Endothelial cell of umbilical vein (primary cell): ENCODE data around the gene KCNIP3. TPM values are rescaled to one million over a fixed set of nuclear protein-coding genes. Genes with fewer than 3 reads are reported as not detected.

Experiments
- BruUV-seq: library from RNA; stranded (reverse); fragments of 400-500 nt; replicated peaks from 2 replicates; lab custom pipeline; 2021; lab: Mats Ljungman, UMichigan
- CTCF ChIA-PET: fragments of 300-600, 350-600 bp; sonication (Branson Sonifier 250); formaldehyde crosslinking; loops from one replicate; lab custom pipeline; 2021; ENCODE audit warnings: antibody characterized with exemption, inconsistent platforms; lab: Charles Lee
- POLR2A ChIA-PET: fragments of 300-600, 350-600 bp; sonication (Branson Sonifier 250); formaldehyde crosslinking; loops from one replicate; lab custom pipeline; 2021; ENCODE audit warnings: antibody characterized with exemption, inconsistent platforms; lab: Charles Lee
- DNase-seq: peaks from one replicate; pipeline ENCODE4 v3.0.0-alpha.2; 2011; ENCODE audit warnings: low read depth, low spot score
- FAIRE-seq: peaks from 2 replicates; lab custom pipeline; 2011; peaks lifted over from hg19 to GRCh38; lab: Jason Lieb, UNC
- H2AFZ ChIP-seq: 2 replicates; pipeline ENCODE4 v1.6.0; 2012; ENCODE audit warnings: low read depth, low read length, control low read depth, inconsistent platforms
- H3K27ac ChIP-seq: 2 replicates; pipeline ENCODE4 v1.5.1; 2011; ENCODE audit warnings: low read depth, mild to moderate bottlenecking, control low read depth, low read length, moderate library complexity; ENCODE audit not compliant: insufficient read depth
- H3K27me3 ChIP-seq, 2 experiments: 2 replicates each; pipeline versions ENCODE4 v1.6.0 to v1.6.1; 2011; ENCODE audit warnings: low read length in 2 of 2, mixed read lengths in 1 of 2; ENCODE audit not compliant: control insufficient read depth in 2 of 2, insufficient read depth in 2 of 2
- H3K36me3 ChIP-seq, 2 experiments: 2 replicates in 1 of 2; 3 replicates in 1 of 2; pipeline ENCODE4 v1.5.1; 2011; ENCODE audit warnings: low read length in 2 of 2, mild to moderate bottlenecking in 1 of 2, moderate library complexity in 1 of 2; ENCODE audit not compliant: control insufficient read depth in 2 of 2, insufficient read depth in 2 of 2; ENCODE audit errors: extremely low read depth in 1 of 2
- H3K4me1 ChIP-seq: 3 replicates; pipeline ENCODE4 v1.5.1; 2011; ENCODE audit warnings: mild to moderate bottlenecking, low read length; ENCODE audit not compliant: control insufficient read depth, insufficient read depth; ENCODE audit errors: extremely low read depth
- H3K4me2 ChIP-seq: 2 replicates; pipeline ENCODE4 v1.6.1; 2011; ENCODE audit warnings: low read length, control low read depth, mixed read lengths; ENCODE audit not compliant: insufficient read depth
- H3K4me3 ChIP-seq, 3 experiments: fragments of 200-600 bp in 1 of 3; sonication (generic), shearing (Covaris generic) in 1 of 3; replicated peaks in 1 of 3; 2 replicates each; pipeline ENCODE4 v1.5.1; 2011 to 2016; ENCODE audit warnings: control low read depth in 3 of 3, low read length in 3 of 3, mild to moderate bottlenecking in 2 of 3, inconsistent platforms in 1 of 3, low read depth in 1 of 3, moderate library complexity in 1 of 3; ENCODE audit not compliant: insufficient read depth in 1 of 3
- H3K79me2 ChIP-seq: 2 replicates; pipeline ENCODE4 v1.6.0; 2012; ENCODE audit warnings: low read length, inconsistent platforms; ENCODE audit not compliant: control insufficient read depth, insufficient read depth
- H3K9ac ChIP-seq: replicated peaks from 2 replicates; pipeline ENCODE3; 2011; ENCODE audit warnings: low read length, control low read depth; ENCODE audit not compliant: insufficient read depth; ENCODE audit errors: extremely low read depth
- H3K9me1 ChIP-seq: replicated peaks from 3 replicates; pipeline ENCODE4 v1.6.0; 2011; ENCODE audit warnings: mild to moderate bottlenecking, low read length; ENCODE audit not compliant: control insufficient read depth, insufficient read depth; ENCODE audit errors: extremely low read depth
- H3K9me3 ChIP-seq: replicated peaks from 2 replicates; pipeline ENCODE4 v1.5.1; 2012; ENCODE audit warnings: low read length, inconsistent platforms; ENCODE audit not compliant: control insufficient read depth, insufficient read depth
- H4K20me1 ChIP-seq: replicated peaks from 2 replicates; pipeline ENCODE3; 2011; ENCODE audit warnings: mild to moderate bottlenecking, low read length; ENCODE audit not compliant: control insufficient read depth, insufficient read depth; ENCODE audit errors: extremely low read depth
- EZH2 ChIP-seq: IDR thresholded peaks from 2 replicates; pipeline ENCODE4 v1.6.1; 2012; ENCODE audit warnings: borderline replicate concordance, low read depth, mild to moderate bottlenecking, moderate library complexity, low read length, inconsistent platforms; ENCODE audit not compliant: severe bottlenecking
- FOS ChIP-seq: IDR thresholded peaks from 2 replicates; pipeline ENCODE4 v1.6.1; 2011; ENCODE audit warnings: mild to moderate bottlenecking, low read length, moderate library complexity, borderline replicate concordance; ENCODE audit not compliant: insufficient read depth
- GATA2 ChIP-seq: IDR thresholded peaks from 2 replicates; pipeline ENCODE4 v1.7.0; 2011; ENCODE audit warnings: low read depth, mild to moderate bottlenecking, moderate library complexity, mixed read lengths, low read length; ENCODE audit not compliant: insufficient read length, insufficient read depth
- JUN ChIP-seq: IDR thresholded peaks from 2 replicates; pipeline ENCODE4 v1.6.1; 2011; ENCODE audit warnings: borderline replicate concordance, low read depth; ENCODE audit not compliant: insufficient read length, insufficient read depth
- MAX ChIP-seq: IDR thresholded peaks from 2 replicates; pipeline ENCODE4 v1.6.1; 2011; ENCODE audit not compliant: insufficient read depth, insufficient read length
- MYC ChIP-seq: IDR thresholded peaks from one replicate; pipeline ENCODE4 v1.6.1; 2011; ENCODE audit warnings: mild to moderate bottlenecking, low read depth, low read length
- POLR2A ChIP-seq: IDR thresholded peaks from 2 replicates; pipeline ENCODE4 v1.6.1; 2012; ENCODE audit warnings: low read depth, mild to moderate bottlenecking, control low read depth, low read length
- POLR2AphosphoS5 ChIP-seq: IDR thresholded peaks from 2 replicates; pipeline ENCODE4 v1.6.1; 2012; ENCODE audit warnings: low read depth, mild to moderate bottlenecking, control low read depth, low read length, moderate library complexity; ENCODE audit not compliant: insufficient read depth
- dilution Hi-C: fragments of 300-500 bp; cut with MboI; formaldehyde crosslinking; loops from one replicate; pipeline ENCODE4 v1.15.0; 2019; ENCODE audit warnings: low sequenced_read_pairs; ENCODE audit not compliant: extremely low pct_ligation_motif_present
- intact Hi-C: fragments of 100-400 bp; cut with micrococcal nuclease; formaldehyde crosslinking; loops from one replicate; pipeline ENCODE4 v1.10.0; 2022
- polyA plus RNA-seq, 4 experiments: library from polyadenylated mRNA; depleted of rRNA in 3 of 4; stranded (reverse) in 3 of 4; unstranded in 1 of 4; fragments of >200 nt; gene quantifications; 2 replicates each; pipeline versions ENCODE4 v1.2.1 to v1.2.3, GENCODE V29; 2011 to 2012; ENCODE audit warnings: missing spikeins in 1 of 4
- total RNA-seq: library from RNA; stranded (reverse); gene quantifications from 2 replicates; pipeline ENCODE4 v1.2.3, GENCODE V29; 2021
- TF ChIP-seq, protein P1 (sequence below), 2 donors: IDR thresholded peaks; 1 replicate in 1 of 2; 2 replicates in 1 of 2; pipeline ENCODE4 v1.5.1; 2011; ENCODE audit warnings: low read length in 2 of 2, mild to moderate bottlenecking in 2 of 2, moderate library complexity in 2 of 2, control low read depth in 1 of 2, inconsistent platforms in 1 of 2, low read depth in 1 of 2; ENCODE audit not compliant: insufficient read depth in 1 of 2; ENCODE audit errors: extremely low read depth in 1 of 2

Gene KCNIP3
- total and polyA plus RNA-seq, 2 donors (not counting 3 experiments of a cell fraction or from before 2014, with no cell fraction given): 0.12 to 0.62 TPM

- intact Hi-C loops: no loop called here
- ChIA-PET CTCF (interaction anchor here (1.2 kb wide), 1 partner anchor 85 kb away, joined by 4 read pairs; no protein-coding TSS in a partner anchor), POLR2A (no interaction called here)
- FAIRE-seq: no peak
- no peak overlapping the region for H2AFZ ChIP-seq
- no peaks in the 10 kb centered on the region for H3K27me3 ChIP-seq
- no peaks in the 10 kb centered on the region for H3K36me3 ChIP-seq
- H3K9me3 ChIP-seq: no peaks in the 10 kb centered on the region
- dilution Hi-C loops: no loop called here
- H3K9me1 ChIP-seq: no peaks in the 10 kb centered on the region
- BruUV-seq: no TSS peak
- no peak overlapping the region for H3K4me2 ChIP-seq
- no peaks in the 10 kb centered on the region for H4K20me1 ChIP-seq
- H3K79me2 ChIP-seq: no peaks in the 10 kb centered on the region
- H3K4me1 ChIP-seq: no peaks in the 10 kb centered on the region
- no peak overlapping the region for H3K9ac ChIP-seq
- TF ChIP-seq GATA2: no peak
- TF ChIP-seq POLR2A: no peak
- no peak for TF ChIP-seq EZH2
- no peak for TF ChIP-seq FOS
- no peak for TF ChIP-seq MAX
- no peak for TF ChIP-seq JUN
- TF ChIP-seq MYC: no peak
- H3K27ac ChIP-seq: no peak overlapping the region
- no peak for DNase-seq
- no peak overlapping the region for H3K4me3 ChIP-seq
These were observed 20.0 kb downstream of the KCNIP3 start for GRCh38 chr2:95317123-95317500.

- CTCF ChIA-PET: no interaction called here
These were observed 20.7 kb downstream of the KCNIP3 start for GRCh38 chr2:95317665-95318425.

More at GRCh38 chr2:95317665-95318425, 20.7 kb downstream of the KCNIP3 start:
- no peak overlapping the region for H2AFZ ChIP-seq
- no peaks in the 10 kb centered on the region for H3K4me1 ChIP-seq
- no TSS peak for BruUV-seq
- no peaks in the 10 kb centered on the region for H3K9me3 ChIP-seq
- no peak overlapping the region for H3K4me2 ChIP-seq
- H3K27me3 ChIP-seq: no peaks in the 10 kb centered on the region
- POLR2A ChIA-PET: no interaction called here
- TF ChIP-seq POLR2A (no peak), MAX (no peak), JUN (no peak), POLR2AphosphoS5 (no peak), GATA2 (no peak), MYC (no peak)
- TF ChIP-seq, protein P1, sequence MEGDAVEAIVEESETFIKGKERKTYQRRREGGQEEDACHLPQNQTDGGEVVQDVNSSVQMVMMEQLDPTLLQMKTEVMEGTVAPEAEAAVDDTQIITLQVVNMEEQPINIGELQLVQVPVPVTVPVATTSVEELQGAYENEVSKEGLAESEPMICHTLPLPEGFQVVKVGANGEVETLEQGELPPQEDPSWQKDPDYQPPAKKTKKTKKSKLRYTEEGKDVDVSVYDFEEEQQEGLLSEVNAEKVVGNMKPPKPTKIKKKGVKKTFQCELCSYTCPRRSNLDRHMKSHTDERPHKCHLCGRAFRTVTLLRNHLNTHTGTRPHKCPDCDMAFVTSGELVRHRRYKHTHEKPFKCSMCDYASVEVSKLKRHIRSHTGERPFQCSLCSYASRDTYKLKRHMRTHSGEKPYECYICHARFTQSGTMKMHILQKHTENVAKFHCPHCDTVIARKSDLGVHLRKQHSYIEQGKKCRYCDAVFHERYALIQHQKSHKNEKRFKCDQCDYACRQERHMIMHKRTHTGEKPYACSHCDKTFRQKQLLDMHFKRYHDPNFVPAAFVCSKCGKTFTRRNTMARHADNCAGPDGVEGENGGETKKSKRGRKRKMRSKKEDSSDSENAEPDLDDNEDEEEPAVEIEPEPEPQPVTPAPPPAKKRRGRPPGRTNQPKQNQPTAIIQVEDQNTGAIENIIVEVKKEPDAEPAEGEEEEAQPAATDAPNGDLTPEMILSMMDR (IDR thresholded peaks at IDR 0.05; ENCODE audit: extremely low read depth in 1 of 2, insufficient read depth in 1 of 2, low read depth in 1 of 2, low read length in 2 of 2): no peak
- no peaks in the 10 kb centered on the region for H4K20me1 ChIP-seq
- dilution Hi-C loops (no loop called here), intact Hi-C loops (no loop called here)
- no peaks in the 10 kb centered on the region for H3K79me2 ChIP-seq
- DNase-seq (no peak), FAIRE-seq (no peak)
- no peaks in the 10 kb centered on the region for H3K36me3 ChIP-seq
- H3K4me3 ChIP-seq: no peak overlapping the region
- no peak overlapping the region for H3K27ac ChIP-seq
- no peaks in the 10 kb centered on the region for H3K9me1 ChIP-seq
- H3K9ac ChIP-seq: no peak overlapping the region
